ENCODE measurements around the gene LRRC9. TPM values are rescaled to one million over a fixed set of nuclear protein-coding genes. Genes with fewer than 3 reads are reported as not detected.

The LRRC9 gene
- total and polyA plus RNA-seq, 2 donors (not counting 1 experiment from before 2014, with no cell fraction given), result not detected

DNA sequence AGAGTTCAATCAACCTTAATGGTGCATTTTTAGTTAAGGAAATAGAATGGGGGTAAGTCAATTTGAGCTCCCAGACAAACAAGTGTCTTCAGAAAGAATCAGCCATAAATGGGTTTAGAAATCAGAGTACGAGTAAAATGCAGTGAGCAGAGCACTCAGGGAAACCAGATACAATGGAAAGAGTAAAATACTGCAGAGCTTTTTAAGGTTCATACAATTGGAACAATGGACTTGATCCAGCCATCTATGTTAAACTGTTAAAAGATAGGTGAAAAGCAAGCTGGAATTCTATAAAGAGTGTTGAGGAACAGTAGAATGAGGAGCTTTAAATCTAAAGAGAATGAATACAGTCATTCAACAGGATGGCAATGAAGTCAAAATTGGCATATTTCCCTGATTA is 147.9 kb downstream of the LRRC9 start:
- H3K27ac ChIP-seq (ENCODE audit: low read length in 2 of 2), result no peak overlapping the region
- DNase-seq, result no peak
- Mint-ChIP-seq H3K27ac (no peak overlapping the region), H3K4me3 (no peak overlapping the region), H3K4me1 (no peaks in the 10 kb centered on the region), H3K9me3 (ENCODE audit: insufficient read depth) (no peaks in the 10 kb centered on the region), H3K27me3 (no peaks in the 10 kb centered on the region)
- H3K4me2 ChIP-seq (replicated peaks; ENCODE audit: low read depth, low read length, poor library complexity, severe bottlenecking), result no peak overlapping the region
- ChIA-PET CTCF (interaction anchor here (3.8 to 5.3 kb wide), 2 partner anchors 98 to 117 kb away, joined by 20 to 183 read pairs; partner anchors contain the start of gene DHRS7), POLR2A (no interaction called here)
- TF ChIP-seq EZH2 (IDR thresholded peaks at IDR 0.05; ENCODE audit: borderline replicate concordance, insufficient read depth, low read depth, low read length, poor library complexity, severe bottlenecking) (no peak), CTCF (IDR thresholded peaks at IDR 0.05) (no peak)
- H3K9ac ChIP-seq (ENCODE audit: low read length), result no peak overlapping the region
- no peak overlapping the region for H3K4me3 ChIP-seq (ENCODE audit: control extremely low read depth in 1 of 5, extremely low read depth in 1 of 5, insufficient read depth in 1 of 5, low read depth in 2 of 5, low read length in 4 of 5)
- no peaks in the 10 kb centered on the region for H3K9me3 ChIP-seq (ENCODE audit: control extremely low read depth in 1 of 3, control insufficient read depth in 2 of 3, insufficient read depth in 1 of 3, low read length in 2 of 3)
- no peaks in the 10 kb centered on the region for H3K79me2 ChIP-seq (ENCODE audit: control insufficient read depth, insufficient read depth, low read length)
- 88% methylated on average over 1 of the region's 1 CpG for WGBS (ENCODE audit: insufficient coverage)
- no peaks in the 10 kb centered on the region for H3K4me1 ChIP-seq (ENCODE audit: control insufficient read depth in 2 of 2, insufficient read depth in 2 of 2, low read length in 2 of 2)
- H3K27me3 ChIP-seq (replicated peaks in 1 of 4; ENCODE audit: control extremely low read depth in 1 of 4, control insufficient read depth in 3 of 4, insufficient read depth in 4 of 4, low read length in 3 of 4), result no peaks in the 10 kb centered on the region
- ATAC-seq (ENCODE audit: low read depth), result no peak
- H4K20me1 ChIP-seq (ENCODE audit: control insufficient read depth, insufficient read depth, low read length, poor library complexity, severe bottlenecking), result no peaks in the 10 kb centered on the region
- intact Hi-C loops (cut with micrococcal nuclease), result loop anchor here (10.0 kb wide), 1 partner anchor 487 kb away; no protein-coding TSS in a partner anchor
- H3K36me3 ChIP-seq (replicated peaks in 1 of 2; ENCODE audit: control extremely low read depth in 1 of 2, control insufficient read depth in 1 of 2, extremely low read depth in 1 of 2, insufficient read depth in 2 of 2, low read length in 1 of 2), result no peaks in the 10 kb centered on the region
- H2AFZ ChIP-seq (ENCODE audit: insufficient read depth, low read depth, low read length, poor library complexity, severe bottlenecking), result no peak overlapping the region

GRCh38 chr14:60079723-60080122 is 159.8 kb downstream of the LRRC9 start:
- Histone ChIP-seq H4K20me1 (ENCODE audit: control insufficient read depth, insufficient read depth, low read length, poor library complexity, severe bottlenecking) (no peaks in the 10 kb centered on the region), H2AFZ (ENCODE audit: insufficient read depth, low read depth, low read length, poor library complexity, severe bottlenecking) (no peak overlapping the region), H3K36me3 (replicated peaks in 1 of 2; ENCODE audit: control extremely low read depth in 1 of 2, control insufficient read depth in 1 of 2, extremely low read depth in 1 of 2, insufficient read depth in 2 of 2, low read length in 1 of 2) (no peaks in the 10 kb centered on the region), H3K9me3 (ENCODE audit: control extremely low read depth in 1 of 3, control insufficient read depth in 2 of 3, insufficient read depth in 1 of 3, low read length in 2 of 3) (peaks cover 0 to 3% (median 0%) of the 10 kb centered on the region in 3 donors), H3K27me3 (replicated peaks in 1 of 4; ENCODE audit: control extremely low read depth in 1 of 4, control insufficient read depth in 3 of 4, insufficient read depth in 4 of 4, low read length in 3 of 4) (no peaks in the 10 kb centered on the region), H3K4me1 (ENCODE audit: control insufficient read depth in 2 of 2, insufficient read depth in 2 of 2, low read length in 2 of 2) (no peaks in the 10 kb centered on the region), H3K27ac (ENCODE audit: low read length in 2 of 2) (no peak overlapping the region), H3K79me2 (ENCODE audit: control insufficient read depth, insufficient read depth, low read length) (no peaks in the 10 kb centered on the region), H3K4me2 (replicated peaks; ENCODE audit: low read depth, low read length, poor library complexity, severe bottlenecking) (no peak overlapping the region), H3K9ac (ENCODE audit: low read length) (no peak overlapping the region), H3K4me3 (ENCODE audit: control extremely low read depth in 1 of 5, extremely low read depth in 1 of 5, insufficient read depth in 1 of 5, low read depth in 2 of 5, low read length in 4 of 5) (no peak overlapping the region)
- no peak overlapping the region for H3K27ac Mint-ChIP-seq
- H3K27me3 Mint-ChIP-seq, result peaks cover 3% of the 10 kb centered on the region
- H3K4me1 Mint-ChIP-seq, result no peaks in the 10 kb centered on the region
- TF ChIP-seq EZH2 (IDR thresholded peaks at IDR 0.05; ENCODE audit: borderline replicate concordance, insufficient read depth, low read depth, low read length, poor library complexity, severe bottlenecking), result no peak
- TF ChIP-seq CTCF (IDR thresholded peaks at IDR 0.05), result no peak
- no peak overlapping the region for H3K4me3 Mint-ChIP-seq
- POLR2A ChIA-PET, result no interaction called here
- no peak for ATAC-seq (ENCODE audit: low read depth)
- CTCF ChIA-PET, result no interaction called here
- DNase-seq, result no peak
- H3K9me3 Mint-ChIP-seq (ENCODE audit: insufficient read depth), result no peaks in the 10 kb centered on the region
- intact Hi-C loops (cut with micrococcal nuclease), result no loop called here

Data from B cell (primary cell).